GM21367 (cell line): ENCODE results near the gene IFT88.
"Not testable (repeated sequence)": the region's sequence is repeated elsewhere in the genome, so short reads cannot be mapped to it uniquely, and the experiment has no call there.

Experiments used
- ATAC-seq: cut with Tn5 transposase; IDR thresholded peaks from one replicate; pipeline ENCODE4 v1.9.1; 2021; ENCODE audit not compliant: unreplicated experiment

Gene IFT88

GRCh38 chr13:20623000-20623399 lies 56.0 kb downstream of the IFT88 start:
- no peak for ATAC-seq

GRCh38 chr13:20624213-20624612 lies 57.3 kb downstream of the IFT88 start:
- ATAC-seq: no peak

- no peak for ATAC-seq
Observed at GRCh38 chr13:20633802-20634201, 66.8 kb downstream of the IFT88 start.

- no peak for ATAC-seq
Observed at GRCh38 chr13:20636079-20636478, 69.1 kb downstream of the IFT88 start.

- no peak for ATAC-seq
Observed at GRCh38 chr13:20637811-20638210, 70.9 kb downstream of the IFT88 start.

- ATAC-seq: no peak
Observed at GRCh38 chr13:20647758-20648157, 80.8 kb downstream of the IFT88 start.

GRCh38 chr13:20652946-20653345 lies 86.0 kb downstream of the IFT88 start:
- ATAC-seq: no peak

- no peak for ATAC-seq
Observed at GRCh38 chr13:20654156-20654555, 87.2 kb downstream of the IFT88 start.

- no peak for ATAC-seq
Observed at GRCh38 chr13:20658451-20659040, 91.6 kb downstream of the IFT88 start.

GRCh38 chr13:20664351-20664750 lies 97.4 kb downstream of the IFT88 start:
- no peak for ATAC-seq

GRCh38 chr13:20666948-20667347 lies 100.0 kb downstream of the IFT88 start:
- ATAC-seq: no peak

GRCh38 chr13:20667857-20668437 lies 101.0 kb downstream of the IFT88 start:
- no peak for ATAC-seq

GRCh38 chr13:20669162-20669561 lies 102.2 kb downstream of the IFT88 start:
- no peak for ATAC-seq

- no peak for ATAC-seq
Observed at GRCh38 chr13:20671789-20672188, 104.8 kb downstream of the IFT88 start.

- no peak for ATAC-seq
Observed at GRCh38 chr13:20672772-20673171, 105.8 kb downstream of the IFT88 start.

- ATAC-seq: no peak
Observed at GRCh38 chr13:20673715-20674114, 106.8 kb downstream of the IFT88 start.

GRCh38 chr13:20676213-20676612 lies 109.3 kb downstream of the IFT88 start:
- no peak for ATAC-seq

GRCh38 chr13:20678606-20679005 lies 111.6 kb downstream of the IFT88 start:
- ATAC-seq: not testable (repeated sequence)

- no peak for ATAC-seq
Observed at GRCh38 chr13:20679879-20680278, 112.9 kb downstream of the IFT88 start.

GRCh38 chr13:20680416-20681080 lies 113.6 kb downstream of the IFT88 start:
- ATAC-seq: no peak

- not testable (repeated sequence) for ATAC-seq
Observed at GRCh38 chr13:20681481-20681880, 114.5 kb downstream of the IFT88 start.

- ATAC-seq: no peak
Observed at GRCh38 chr13:20682061-20682460, 115.1 kb downstream of the IFT88 start.

- no peak for ATAC-seq
Observed at GRCh38 chr13:20684041-20684440, 117.1 kb downstream of the IFT88 start.
